8988T (cell line): ENCODE measurements around the gene PTPRT.

Source experiments
- DNase-seq: peaks from one replicate; pipeline ENCODE4 v3.0.0; 2011

The PTPRT gene

GRCh38 chr20:42775866-42776265, 413.8 kb downstream of the PTPRT start:
- DNase-seq: no peak

GRCh38 chr20:42775037-42775436, 414.7 kb downstream of the PTPRT start:
- DNase-seq: no peak

GRCh38 chr20:42763015-42763414, 426.7 kb downstream of the PTPRT start:
- DNase-seq: no peak

GRCh38 chr20:42756991-42757390, 432.7 kb downstream of the PTPRT start:
- no peak for DNase-seq

GRCh38 chr20:42754706-42755105, 435.0 kb downstream of the PTPRT start:
- DNase-seq: no peak

- DNase-seq: no peak
Observed at GRCh38 chr20:42752620-42753019, 437.1 kb downstream of the PTPRT start.

- DNase-seq: no peak
Observed at GRCh38 chr20:42749556-42749955, 440.1 kb downstream of the PTPRT start.

GRCh38 chr20:42747765-42748411, 441.8 kb downstream of the PTPRT start:
- DNase-seq: no peak

- no peak for DNase-seq
Observed at GRCh38 chr20:42744756-42745465, 444.8 kb downstream of the PTPRT start.

GRCh38 chr20:42742926-42743325, 446.8 kb downstream of the PTPRT start:
- DNase-seq: no peak

- DNase-seq: no peak
Observed at GRCh38 chr20:42741906-42742305, 447.8 kb downstream of the PTPRT start.

- DNase-seq: no peak
Observed at GRCh38 chr20:42740226-42740870, 449.4 kb downstream of the PTPRT start.

- DNase-seq: no peak
Observed at GRCh38 chr20:42739683-42740082, 450.0 kb downstream of the PTPRT start.

- DNase-seq: no peak
Observed at GRCh38 chr20:42735539-42735938, 454.2 kb downstream of the PTPRT start.

GRCh38 chr20:42734660-42735368, 454.9 kb downstream of the PTPRT start:
- no peak for DNase-seq

GRCh38 chr20:42721923-42722322, 467.8 kb downstream of the PTPRT start:
- DNase-seq: no peak

- no peak for DNase-seq
Observed at GRCh38 chr20:42714298-42715141, 475.2 kb downstream of the PTPRT start.

- no peak for DNase-seq
Observed at GRCh38 chr20:42708266-42708665, 481.4 kb downstream of the PTPRT start.

GRCh38 chr20:42706759-42707158, 482.9 kb downstream of the PTPRT start:
- DNase-seq: no peak

- no peak for DNase-seq
Observed at GRCh38 chr20:42705550-42705949, 484.2 kb downstream of the PTPRT start.

GRCh38 chr20:42703744-42704143, 486.0 kb downstream of the PTPRT start:
- no peak for DNase-seq

GRCh38 chr20:42701948-42702347, 487.8 kb downstream of the PTPRT start:
- no peak for DNase-seq

- no peak for DNase-seq
Observed at GRCh38 chr20:42700372-42700771, 489.3 kb downstream of the PTPRT start.
